HepG2 (cell line): ENCODE measurements around the gene REPIN1. TPM values are rescaled to one million over a fixed set of nuclear protein-coding genes. Genes with fewer than 3 reads are reported as not detected.

ENCODE experiments used
- BHLHE40 ChIP-seq: IDR thresholded peaks from 2 replicates; pipeline ENCODE4 v1.6.1; 2011; ENCODE audit warnings: low read length, improper control_type of control experiment
- CBX5 ChIP-seq: sonication (generic); formaldehyde crosslinking; IDR thresholded peaks from 2 replicates; pipeline ENCODE4 v1.4.0; 2020; ENCODE audit warnings: missing genetic modification reagents, borderline replicate concordance
- CHD2 ChIP-seq: IDR thresholded peaks from 2 replicates; pipeline ENCODE4 v1.6.1; 2011; ENCODE audit warnings: low read depth, low read length, improper control_type of control experiment
- TEAD3 ChIP-seq: optimal IDR thresholded peaks from 2 replicates; pipeline ENCODE3; 2016; ENCODE audit warnings: borderline replicate concordance
- ZNF572 ChIP-seq: sonication (generic); formaldehyde crosslinking; IDR thresholded peaks from 2 replicates; pipeline ENCODE4 v1.5.1; 2020; ENCODE audit warnings: mild to moderate bottlenecking, missing genetic modification reagents
- polyA plus RNA-seq, 8 experiments: library from polyadenylated mRNA; depleted of rRNA in 3 of 8; stranded (reverse) in 7 of 8; unstranded in 1 of 8; fragments of >200 nt; fragmentation: Illumina TruSeq in 4 of 8; extraction: Trizol in 4 of 8; gene quantifications; 2 replicates each; pipeline versions ENCODE4 v1.2.1 to v1.2.3, GENCODE V29; 2011 to 2016; ENCODE audit warnings: low read depth in 4 of 8, missing spikeins in 1 of 8, mixed read lengths in 1 of 8; ENCODE audit not compliant: insufficient read depth in 1 of 8
- total RNA-seq, 5 experiments: library from RNA; depleted of rRNA; stranded (reverse); fragments of >200 nt; fragmentation: Illumina TruSeq; extraction: Trizol; gene quantifications; 2 replicates each; pipeline ENCODE4 v1.2.3, GENCODE V29; 2016; ENCODE audit warnings: low read depth in 1 of 5
- TF ChIP-seq, protein P1 (sequence below): sonication (generic); formaldehyde crosslinking; IDR thresholded peaks from 2 replicates; pipeline ENCODE4 v1.5.0; 2020; ENCODE audit warnings: mild to moderate bottlenecking, missing genetic modification reagents, borderline replicate concordance
- TF ChIP-seq, protein P2 (sequence below): sonication (generic); formaldehyde crosslinking; IDR thresholded peaks from 2 replicates; pipeline ENCODE4 v1.4.0; 2020; ENCODE audit warnings: missing genetic modification reagents

REPIN1 gene
- total and polyA plus RNA-seq, 2 of the 13 experiments (the other 11 are each of a cell fraction or from before 2014, with no cell fraction given), result 69.9 to 108 TPM

DNA sequence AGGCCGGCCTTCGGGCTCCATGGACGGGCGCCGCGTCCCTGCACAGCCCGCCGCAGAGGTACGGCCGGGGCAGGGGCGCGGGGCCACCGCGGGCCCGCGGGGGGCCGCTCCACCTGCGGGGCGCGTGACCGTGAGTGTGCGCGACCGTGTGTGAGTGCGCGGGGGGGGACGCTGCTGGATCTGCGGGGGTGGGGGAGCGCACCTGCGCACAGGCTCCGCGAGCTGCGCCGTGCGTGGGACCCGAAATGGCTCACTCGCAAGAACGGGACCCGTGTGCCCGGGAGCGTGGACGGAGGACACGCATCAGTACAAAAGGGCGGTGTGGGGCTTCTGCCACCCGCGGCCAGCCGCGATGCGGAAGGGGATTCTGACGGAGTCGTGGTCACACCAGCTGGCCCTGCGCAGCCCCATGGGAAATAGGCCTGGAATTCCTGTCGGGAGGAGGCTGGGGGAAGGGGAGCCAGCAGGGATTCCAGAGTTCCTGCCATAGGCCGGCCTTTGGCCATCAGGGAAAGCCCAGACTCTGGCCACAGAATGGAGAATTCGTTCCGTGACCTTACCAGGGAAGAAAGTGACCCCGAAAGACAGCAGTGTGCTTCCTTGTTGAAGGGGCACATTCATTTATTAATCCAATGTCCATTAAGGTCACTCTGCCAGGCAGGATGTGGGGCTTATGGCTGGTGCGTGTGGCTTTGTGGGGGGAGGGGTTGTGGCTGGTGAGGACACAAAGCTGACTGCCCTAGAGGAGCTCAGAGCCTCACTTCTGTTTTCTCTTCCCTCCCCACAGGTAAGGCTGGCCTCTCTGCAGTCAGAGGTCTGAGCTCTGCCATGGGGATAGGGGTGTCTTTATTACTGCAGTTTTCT lies 494 bp downstream of the REPIN1 start (continued):
- TF ChIP-seq, protein P1, sequence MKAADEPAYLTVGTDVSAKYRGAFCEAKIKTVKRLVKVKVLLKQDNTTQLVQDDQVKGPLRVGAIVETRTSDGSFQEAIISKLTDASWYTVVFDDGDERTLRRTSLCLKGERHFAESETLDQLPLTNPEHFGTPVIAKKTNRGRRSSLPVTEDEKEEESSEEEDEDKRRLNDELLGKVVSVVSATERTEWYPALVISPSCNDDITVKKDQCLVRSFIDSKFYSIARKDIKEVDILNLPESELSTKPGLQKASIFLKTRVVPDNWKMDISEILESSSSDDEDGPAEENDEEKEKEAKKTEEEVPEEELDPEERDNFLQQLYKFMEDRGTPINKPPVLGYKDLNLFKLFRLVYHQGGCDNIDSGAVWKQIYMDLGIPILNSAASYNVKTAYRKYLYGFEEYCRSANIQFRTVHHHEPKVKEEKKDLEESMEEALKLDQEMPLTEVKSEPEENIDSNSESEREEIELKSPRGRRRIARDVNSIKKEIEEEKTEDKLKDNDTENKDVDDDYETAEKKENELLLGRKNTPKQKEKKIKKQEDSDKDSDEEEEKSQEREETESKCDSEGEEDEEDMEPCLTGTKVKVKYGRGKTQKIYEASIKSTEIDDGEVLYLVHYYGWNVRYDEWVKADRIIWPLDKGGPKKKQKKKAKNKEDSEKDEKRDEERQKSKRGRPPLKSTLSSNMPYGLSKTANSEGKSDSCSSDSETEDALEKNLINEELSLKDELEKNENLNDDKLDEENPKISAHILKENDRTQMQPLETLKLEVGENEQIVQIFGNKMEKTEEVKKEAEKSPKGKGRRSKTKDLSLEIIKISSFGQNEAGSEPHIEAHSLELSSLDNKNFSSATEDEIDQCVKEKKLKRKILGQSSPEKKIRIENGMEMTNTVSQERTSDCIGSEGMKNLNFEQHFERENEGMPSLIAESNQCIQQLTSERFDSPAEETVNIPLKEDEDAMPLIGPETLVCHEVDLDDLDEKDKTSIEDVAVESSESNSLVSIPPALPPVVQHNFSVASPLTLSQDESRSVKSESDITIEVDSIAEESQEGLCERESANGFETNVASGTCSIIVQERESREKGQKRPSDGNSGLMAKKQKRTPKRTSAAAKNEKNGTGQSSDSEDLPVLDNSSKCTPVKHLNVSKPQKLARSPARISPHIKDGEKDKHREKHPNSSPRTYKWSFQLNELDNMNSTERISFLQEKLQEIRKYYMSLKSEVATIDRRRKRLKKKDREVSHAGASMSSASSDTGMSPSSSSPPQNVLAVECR (CRISPR knock-in tag), result peak; percentile 46; the same call in 1 of the 2 replicates
- 0 out of 2 replicates have a peak, but pooled peaks have one; percentile 48 for TF ChIP-seq CBX5 (CRISPR knock-in tag)
- TF ChIP-seq TEAD3 (CRISPR knock-in tag), result peak; percentile 94
- TF ChIP-seq, protein P2, sequence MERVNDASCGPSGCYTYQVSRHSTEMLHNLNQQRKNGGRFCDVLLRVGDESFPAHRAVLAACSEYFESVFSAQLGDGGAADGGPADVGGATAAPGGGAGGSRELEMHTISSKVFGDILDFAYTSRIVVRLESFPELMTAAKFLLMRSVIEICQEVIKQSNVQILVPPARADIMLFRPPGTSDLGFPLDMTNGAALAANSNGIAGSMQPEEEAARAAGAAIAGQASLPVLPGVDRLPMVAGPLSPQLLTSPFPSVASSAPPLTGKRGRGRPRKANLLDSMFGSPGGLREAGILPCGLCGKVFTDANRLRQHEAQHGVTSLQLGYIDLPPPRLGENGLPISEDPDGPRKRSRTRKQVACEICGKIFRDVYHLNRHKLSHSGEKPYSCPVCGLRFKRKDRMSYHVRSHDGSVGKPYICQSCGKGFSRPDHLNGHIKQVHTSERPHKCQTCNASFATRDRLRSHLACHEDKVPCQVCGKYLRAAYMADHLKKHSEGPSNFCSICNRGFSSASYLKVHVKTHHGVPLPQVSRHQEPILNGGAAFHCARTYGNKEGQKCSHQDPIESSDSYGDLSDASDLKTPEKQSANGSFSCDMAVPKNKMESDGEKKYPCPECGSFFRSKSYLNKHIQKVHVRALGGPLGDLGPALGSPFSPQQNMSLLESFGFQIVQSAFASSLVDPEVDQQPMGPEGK, result peak; percentile 77
- 0 out of 2 replicates have a peak, but pooled peaks have one; percentile 8 for TF ChIP-seq BHLHE40
- TF ChIP-seq ZNF572 (CRISPR knock-in tag), result 0 out of 2 replicates have a peak, but pooled peaks have one; percentile 22
- peak; percentile 42; the same call in 1 of the 2 replicates for TF ChIP-seq CHD2
